Measurements from ENCODE around the gene CCN5. TPM values are rescaled to one million over a fixed set of nuclear protein-coding genes. Genes with fewer than 3 reads are reported as not detected.

CCN5 gene
- total and polyA plus RNA-seq, 2 of the 8 experiments (the other 6 are each of a cell fraction or from before 2014, with no cell fraction given), result not detected

- H2AK5ac ChIP-seq (ENCODE audit: low read depth, low read length), result no peak overlapping the region
- H4K91ac ChIP-seq (replicated peaks; ENCODE audit: insufficient read length, low read length), result no peak overlapping the region
- FAIRE-seq (peak; percentile 42), DNase-seq (ENCODE audit: low read depth in 1 of 2, low spot score in 2 of 2) (peak in 1 of 2 experiments; percentile 67)
- H3K23me2 ChIP-seq (ENCODE audit: low read depth, low read length), result no peaks in the 10 kb centered on the region
- no peak overlapping the region for H3K27ac ChIP-seq (ENCODE audit: low read depth, low read length)
- 0 out of 2 replicates have a peak, but pooled peaks have one; percentile 49 for TF ChIP-seq CREB1 (IDR thresholded peaks at IDR 0.05)
- TF ChIP-seq JUND (IDR thresholded peaks at IDR 0.05; ENCODE audit: low read length), result 0 out of 2 replicates have a peak, but pooled peaks have one; percentile 16
- TF ChIP-seq ASH2L (IDR thresholded peaks at IDR 0.05; ENCODE audit: low read length), result no peak
- TF ChIP-seq USF2 (IDR thresholded peaks at IDR 0.05; ENCODE audit: low read length), result no peak
- peak; percentile 70 to 85; a peak in 2 of 4 replicates for TF ChIP-seq SIN3A (conservative IDR thresholded peaks at IDR 0.05 in 1 of 2, IDR thresholded peaks at IDR 0.05 in 1 of 2; ENCODE audit: low read depth in 1 of 2, low read length in 2 of 2)
- no peak for TF ChIP-seq FOSL1 (IDR thresholded peaks at IDR 0.05; ENCODE audit: insufficient read depth, low read depth, low read length)
- no peak for TF ChIP-seq TBP (IDR thresholded peaks at IDR 0.05; ENCODE audit: low read depth, low read length)
- peaks cover 2% of the 10 kb centered on the region for H3K79me1 ChIP-seq (ENCODE audit: low read depth, low read length)
- H4K20me1 ChIP-seq (replicated peaks in 1 of 2; ENCODE audit: control insufficient read depth in 1 of 2, insufficient read depth in 2 of 2, low read length in 2 of 2), result peaks cover 32 to 37% of the 10 kb centered on the region in 2 experiments
- no peak overlapping the region for H4K8ac ChIP-seq (ENCODE audit: extremely low read depth, insufficient read depth, low read length)
- ChIA-PET POLR2A (ENCODE audit: partially characterized antibody) (interaction anchor here (1.0 kb wide), 1 partner anchor 26 kb away, joined by 3 read pairs; no protein-coding TSS in a partner anchor), CTCF (ENCODE audit: partially characterized antibody) (interaction anchor here (0.5 to 3.9 kb wide), 10 partner anchors 9 to 133 kb away, joined by 3 to 24 read pairs (median 4); no protein-coding TSS in a partner anchor)
- H3K4me3 ChIP-seq (ENCODE audit: extremely low read depth in 1 of 4, insufficient read depth in 2 of 4, low read depth in 3 of 4, low read length in 4 of 4), result no peak overlapping the region
- no peaks in the 10 kb centered on the region for H3K36me3 ChIP-seq (ENCODE audit: control insufficient read depth in 2 of 4, insufficient read depth in 4 of 4, low read length in 3 of 4)
- H3K4me1 ChIP-seq (replicated peaks in 1 of 4; ENCODE audit: control insufficient read depth in 3 of 4, insufficient read depth in 4 of 4, low read length in 3 of 4), result peaks cover 0 to 2% (median 0%) of the 10 kb centered on the region in 4 experiments; a peak in 1 of 7 replicates
- H3K56ac ChIP-seq (replicated peaks; ENCODE audit: insufficient read length, low read depth, low read length), result no peak overlapping the region
- H4K5ac ChIP-seq (ENCODE audit: insufficient read length, low read depth, low read length), result no peak overlapping the region
- no peak overlapping the region for H3K14ac ChIP-seq (ENCODE audit: insufficient read length)
- H2AFZ ChIP-seq (ENCODE audit: low read length), result no peak overlapping the region
- no peak overlapping the region for H2BK120ac ChIP-seq (replicated peaks; ENCODE audit: low read depth, low read length)
- no peak overlapping the region for H2BK5ac ChIP-seq (ENCODE audit: low read depth, low read length)
- no peak overlapping the region for H3K18ac ChIP-seq (ENCODE audit: extremely low read depth, low read length)
- H3K4ac ChIP-seq (replicated peaks; ENCODE audit: insufficient read length, low read depth, low read length), result no peak overlapping the region
- no peaks in the 10 kb centered on the region for H3K27me3 ChIP-seq (replicated peaks in 1 of 4; ENCODE audit: control insufficient read depth in 3 of 4, extremely low read depth in 1 of 4, insufficient read depth in 3 of 4, low read length in 3 of 4)
- H3K4me2 ChIP-seq (ENCODE audit: insufficient read depth in 1 of 2, low read depth in 2 of 2, low read length in 2 of 2), result no peak overlapping the region
- no peak overlapping the region for H3K23ac ChIP-seq (ENCODE audit: insufficient read length)
- WGBS, 2 experiments (ENCODE audit: extremely low coverage in 1 of 2, insufficient coverage in 1 of 2, insufficient read length in 1 of 2, insufficient replicate concordance in 2 of 2, low coverage in 1 of 2, low lambda C conversion rate in 2 of 2, missing lambda C conversion rate in 1 of 2), result 54% methylated on average over 7 of the region's 7 CpGs; no CpG with 5 or more reads in 1 of the 2 experiments
- H2BK12ac ChIP-seq (ENCODE audit: low read depth, low read length), result no peak overlapping the region
- H2BK15ac ChIP-seq (ENCODE audit: low read length), result no peak overlapping the region
- H2BK20ac ChIP-seq (ENCODE audit: low read length), result no peak overlapping the region
- no peak overlapping the region for H3K9ac ChIP-seq (replicated peaks in 1 of 4; ENCODE audit: extremely low read depth in 1 of 4, low read depth in 3 of 4, low read length in 3 of 4)
- H3K9me3 ChIP-seq (ENCODE audit: insufficient read depth in 2 of 2, low read depth in 1 of 2, low read length in 1 of 2), result no peaks in the 10 kb centered on the region
- peaks cover 0 to 3% of the 10 kb centered on the region in 2 experiments; a peak in 1 of 4 replicates for H3K79me2 ChIP-seq (ENCODE audit: control insufficient read depth in 1 of 2, insufficient read depth in 2 of 2, low read length in 2 of 2)
These were observed 61.8 kb downstream of the CCN5 start for GRCh38 chr20:44776980-44777379.

Measured in H1 (cell line).